DOHH2 (cell line): ENCODE results near the gene DNAH6.

Experiments used
- EZH2phosphoT487 ChIP-seq: fragments of 200-600 bp; sonication (generic); IDR thresholded peaks from 2 replicates; pipeline ENCODE4 v1.6.1; 2017; ENCODE audit warnings: borderline replicate concordance, mild to moderate bottlenecking, antibody characterized with exemption, low read length, moderate library complexity, mixed read lengths
- TF ChIP-seq, protein P1 (sequence below): fragments of 200-600 bp; sonication (generic); IDR thresholded peaks from one replicate; pipeline ENCODE4 v1.5.1; 2014; ENCODE audit warnings: antibody characterized with exemption, mild to moderate bottlenecking, low read depth, low read length; ENCODE audit not compliant: poor library complexity, severe bottlenecking

- TF ChIP-seq, protein P1, sequence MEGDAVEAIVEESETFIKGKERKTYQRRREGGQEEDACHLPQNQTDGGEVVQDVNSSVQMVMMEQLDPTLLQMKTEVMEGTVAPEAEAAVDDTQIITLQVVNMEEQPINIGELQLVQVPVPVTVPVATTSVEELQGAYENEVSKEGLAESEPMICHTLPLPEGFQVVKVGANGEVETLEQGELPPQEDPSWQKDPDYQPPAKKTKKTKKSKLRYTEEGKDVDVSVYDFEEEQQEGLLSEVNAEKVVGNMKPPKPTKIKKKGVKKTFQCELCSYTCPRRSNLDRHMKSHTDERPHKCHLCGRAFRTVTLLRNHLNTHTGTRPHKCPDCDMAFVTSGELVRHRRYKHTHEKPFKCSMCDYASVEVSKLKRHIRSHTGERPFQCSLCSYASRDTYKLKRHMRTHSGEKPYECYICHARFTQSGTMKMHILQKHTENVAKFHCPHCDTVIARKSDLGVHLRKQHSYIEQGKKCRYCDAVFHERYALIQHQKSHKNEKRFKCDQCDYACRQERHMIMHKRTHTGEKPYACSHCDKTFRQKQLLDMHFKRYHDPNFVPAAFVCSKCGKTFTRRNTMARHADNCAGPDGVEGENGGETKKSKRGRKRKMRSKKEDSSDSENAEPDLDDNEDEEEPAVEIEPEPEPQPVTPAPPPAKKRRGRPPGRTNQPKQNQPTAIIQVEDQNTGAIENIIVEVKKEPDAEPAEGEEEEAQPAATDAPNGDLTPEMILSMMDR: no peak
- no peak for TF ChIP-seq EZH2phosphoT487
Observed at GRCh38 chr2:84716564-84716963, 200.3 kb downstream of the DNAH6 start.
